H9 (cell line): ENCODE data around the gene RAB5IF. TPM values are rescaled to one million over a fixed set of nuclear protein-coding genes. Genes with fewer than 3 reads are reported as not detected.

Experiments used
- DNase-seq: peaks from one replicate; pipeline ENCODE4 v3.0.0-alpha.2; 2017
- H2AFZ ChIP-seq: one replicate; pipeline ENCODE4 v1.6.1; 2013; ENCODE audit warnings: mild to moderate bottlenecking, low read length, control low read depth, moderate library complexity
- H2AK5ac ChIP-seq: 2 replicates; pipeline ENCODE4 v1.6.1; 2013; ENCODE audit warnings: low read length, control low read depth, mixed read lengths; ENCODE audit not compliant: insufficient read length
- H2BK120ac ChIP-seq: one replicate; pipeline ENCODE4 v1.6.1; 2013; ENCODE audit warnings: low read depth, mild to moderate bottlenecking, low read length, control low read depth, inconsistent platforms; ENCODE audit not compliant: poor library complexity, severe bottlenecking
- H2BK12ac ChIP-seq: 2 replicates; pipeline ENCODE4 v1.6.1; 2013; ENCODE audit warnings: low read length, control low read depth, mixed read lengths, low read depth; ENCODE audit not compliant: insufficient read length
- H2BK15ac ChIP-seq: 2 replicates; pipeline ENCODE4 v1.6.1; 2013; ENCODE audit warnings: low read depth, low read length, control low read depth
- H2BK20ac ChIP-seq: one replicate; pipeline ENCODE4 v1.6.1; 2013; ENCODE audit warnings: low read depth, mild to moderate bottlenecking, low read length, control low read depth, inconsistent platforms; ENCODE audit not compliant: poor library complexity, severe bottlenecking
- H2BK5ac ChIP-seq: 2 replicates; pipeline ENCODE4 v1.6.1; 2013; ENCODE audit warnings: low read length, control low read depth, mixed read lengths; ENCODE audit not compliant: insufficient read length
- H3K14ac ChIP-seq: 2 replicates; pipeline ENCODE4 v1.6.1; 2013; ENCODE audit warnings: low read length, control low read depth; ENCODE audit not compliant: insufficient read depth
- H3K18ac ChIP-seq: 2 replicates; pipeline ENCODE4 v1.6.1; 2013; ENCODE audit warnings: low read depth, mild to moderate bottlenecking, mixed read lengths, low read length, control low read depth; ENCODE audit not compliant: insufficient read length
- H3K23ac ChIP-seq: 2 replicates; pipeline ENCODE4 v1.6.1; 2013; ENCODE audit warnings: low read length, control low read depth, mixed read lengths, low read depth; ENCODE audit not compliant: insufficient read length
- H3K23me2 ChIP-seq: 2 replicates; pipeline ENCODE4 v1.6.1; 2013; ENCODE audit warnings: low read depth, mild to moderate bottlenecking, mixed read lengths, low read length, control low read depth; ENCODE audit not compliant: insufficient read length, poor library complexity, severe bottlenecking
- H3K27ac ChIP-seq: 2 replicates; pipeline ENCODE4 v1.5.1; 2013; ENCODE audit warnings: low read length, control low read depth, mixed read lengths, low read depth; ENCODE audit not compliant: insufficient read length
- H3K27me3 ChIP-seq: 2 replicates; pipeline ENCODE4 v1.6.1; 2013; ENCODE audit warnings: low read length, control low read depth, inconsistent platforms; ENCODE audit not compliant: insufficient read depth
- H3K4ac ChIP-seq: 2 replicates; pipeline ENCODE4 v1.6.1; 2013; ENCODE audit warnings: low read depth, mild to moderate bottlenecking, control low read depth, inconsistent platforms, low read length, moderate library complexity
- H3K4me1 ChIP-seq: 2 replicates; pipeline ENCODE4 v1.6.1; 2013; ENCODE audit warnings: low read length, control low read depth, inconsistent platforms; ENCODE audit not compliant: insufficient read depth
- H3K4me2 ChIP-seq: 2 replicates; pipeline ENCODE4 v1.6.1; 2013; ENCODE audit warnings: low read length, control low read depth, mixed read lengths; ENCODE audit not compliant: insufficient read length, insufficient read depth
- H3K56ac ChIP-seq: 2 replicates; pipeline ENCODE4 v1.6.1; 2013; ENCODE audit warnings: low read depth, mild to moderate bottlenecking, mixed read lengths, low read length, control low read depth; ENCODE audit not compliant: insufficient read length
- H3K79me1 ChIP-seq: 2 replicates; pipeline ENCODE4 v1.6.1; 2013; ENCODE audit warnings: low read depth, mild to moderate bottlenecking, moderate library complexity, low read length, control low read depth, inconsistent platforms; ENCODE audit not compliant: insufficient read depth, poor library complexity, severe bottlenecking
- H3K79me2 ChIP-seq: 2 replicates; pipeline ENCODE4 v1.6.1; 2013; ENCODE audit warnings: low read length, control low read depth, inconsistent platforms; ENCODE audit not compliant: insufficient read depth
- H3K9ac ChIP-seq: 2 replicates; pipeline ENCODE4 v1.6.1; 2013; ENCODE audit warnings: low read length, control low read depth, mixed read lengths; ENCODE audit not compliant: insufficient read length; ENCODE audit errors: extremely low read depth
- H3K9me3 ChIP-seq: one replicate; pipeline ENCODE4 v1.6.1; 2013; ENCODE audit warnings: low read depth, low read length, inconsistent platforms; ENCODE audit not compliant: control insufficient read depth
- H3T11ph ChIP-seq: one replicate; pipeline ENCODE4 v1.6.1; 2013; ENCODE audit warnings: mild to moderate bottlenecking, low read length, control low read depth, inconsistent platforms
- H4K20me1 ChIP-seq: one replicate; pipeline ENCODE4 v1.6.1; 2013; ENCODE audit not compliant: control insufficient read depth, insufficient read length, insufficient read depth
- H4K5ac ChIP-seq: 2 replicates; pipeline ENCODE4 v1.6.1; 2013; ENCODE audit warnings: low read depth, mild to moderate bottlenecking, mixed read lengths, low read length, control low read depth; ENCODE audit not compliant: insufficient read length
- H4K8ac ChIP-seq: replicated peaks from 2 replicates; pipeline ENCODE4 v1.6.1; 2013; ENCODE audit warnings: low read length, control low read depth, mixed read lengths, low read depth; ENCODE audit not compliant: insufficient read length
- H4K91ac ChIP-seq: 2 replicates; pipeline ENCODE4 v1.6.1; 2013; ENCODE audit warnings: low read depth, mild to moderate bottlenecking, moderate library complexity, mixed read lengths, low read length, control low read depth; ENCODE audit not compliant: insufficient read length
- H3K27ac Mint-ChIP-seq, 3 experiments: 2 replicates in 2 of 3; 3 replicates in 1 of 3; pipeline ENCODE4 v1.8.0; 2020 to 2021; ENCODE audit warnings: mixed read lengths in 3 of 3, mild to moderate bottlenecking in 1 of 3, moderate library complexity in 1 of 3
- H3K27me3 Mint-ChIP-seq: 2 replicates; pipeline ENCODE4 v1.8.0; 2021; ENCODE audit warnings: low read depth, mild to moderate bottlenecking, moderate library complexity, mixed read lengths
- H3K36me3 Mint-ChIP-seq, 3 experiments: 2 replicates in 2 of 3; 3 replicates in 1 of 3; pipeline ENCODE4 v1.8.0; 2020 to 2021; ENCODE audit warnings: low read depth in 3 of 3, mixed read lengths in 3 of 3; ENCODE audit not compliant: insufficient read depth in 1 of 3
- H3K4me1 Mint-ChIP-seq, 2 experiments: 2 replicates each; pipeline ENCODE4 v1.8.0; 2020; ENCODE audit warnings: mixed read lengths in 2 of 2
- H3K4me3 Mint-ChIP-seq, 2 experiments: 2 replicates in 1 of 2; 3 replicates in 1 of 2; pipeline ENCODE4 v1.8.0; 2020 to 2021; ENCODE audit warnings: mild to moderate bottlenecking in 2 of 2, mixed read lengths in 2 of 2, moderate library complexity in 1 of 2
- H3K9me3 Mint-ChIP-seq, 2 experiments: 2 replicates in 1 of 2; 3 replicates in 1 of 2; pipeline ENCODE4 v1.8.0; 2020; ENCODE audit warnings: mild to moderate bottlenecking in 2 of 2, mixed read lengths in 2 of 2, moderate library complexity in 1 of 2
- CTCF ChIP-seq: fragments of 200-600 bp; sonication (generic); conservative IDR thresholded peaks from 3 replicates; pipeline ENCODE4 v1.8.0; 2021; ENCODE audit warnings: antibody characterized with exemption, mild to moderate bottlenecking
- WGBS: extraction: QIAGEN DNeasy Blood & Tissue Kit; methylation state at CpG from one replicate; pipeline ENCODE4 v1.1.7; 2013; ENCODE audit warnings: missing lambda C conversion rate, low lambda C conversion rate, mixed read lengths; ENCODE audit not compliant: insufficient read length; ENCODE audit errors: extremely low coverage; 5-methylcytosine and 5-hydroxymethylcytosine counted together
- total RNA-seq: library from RNA; stranded (reverse); gene quantifications from 2 replicates; pipeline ENCODE4 v1.2.1, GENCODE V29; 2021

The RAB5IF gene
- total RNA-seq, 1 experiment from 2014 or later, result 96.5 TPM

- Histone ChIP-seq H2AFZ (no peak within 1 kb of the TSS), H2BK120ac (no peak within 1 kb of the TSS), H3T11ph (no peak within 1 kb of the TSS), H4K20me1 (no peaks in the 10 kb centered on the region), H2BK5ac (peak within 1 kb of the TSS; percentile 80), H3K4me1 (peaks cover 8% of the 10 kb centered on the region), H3K79me2 (peaks cover 10% of the 10 kb centered on the region; the same call in 1 of the 2 replicates), H2BK12ac (peak within 1 kb of the TSS; percentile 85), H3K4ac (no peak within 1 kb of the TSS; the same call in 1 of the 2 replicates), H3K9me3 (no peaks in the 10 kb centered on the region), H4K8ac (no peak within 1 kb of the TSS), H2BK20ac (no peak within 1 kb of the TSS), H4K91ac (peak within 1 kb of the TSS; percentile 18), H3K9ac (peak within 1 kb of the TSS; percentile 63), H3K23me2 (peaks cover 30% of the 10 kb centered on the region), H3K18ac (peak within 1 kb of the TSS; percentile 65), H3K4me2 (peak within 1 kb of the TSS; percentile 78), H2AK5ac (no peak within 1 kb of the TSS), H3K79me1 (no peaks in the 10 kb centered on the region), H3K27me3 (no peaks in the 10 kb centered on the region), H2BK15ac (no peak within 1 kb of the TSS), H3K56ac (no peak within 1 kb of the TSS), H3K27ac (peak within 1 kb of the TSS; percentile 10), H3K14ac (peak within 1 kb of the TSS; percentile 93), H3K23ac (no peak within 1 kb of the TSS), H4K5ac (no peak within 1 kb of the TSS)
- whole genome bisulfite sequencing, result no CpG with 5 or more reads among the region's 80 CpGs
- Mint-ChIP-seq H3K36me3 (peaks cover 1 to 10% (median 5%) of the 10 kb centered on the region in 3 experiments; a peak in 6 of 7 replicates), H3K27ac (peak within 1 kb of the TSS; percentile 98 to 99 (median 99)), H3K4me1 (peaks cover 56% of the 10 kb centered on the region in 2 experiments), H3K27me3 (no peaks in the 10 kb centered on the region), H3K4me3 (peak within 1 kb of the TSS; percentile 89 to 92), H3K9me3 (no peaks in the 10 kb centered on the region; a peak in 1 of 5 replicates)
- DNase-seq, result peak; percentile 96
- no peak for TF ChIP-seq CTCF
Observed at GRCh38 chr20:36573103-36573797, 32.3 kb upstream of the RAB5IF start, which contains the start of gene TGIF2. TGIF2 (plus strand) TSS chr20:36573597; CDS start chr20:36578775, 5,178 bp downstream.
